Measurements from ENCODE around the gene NUPR1. TPM values are rescaled to one million over a fixed set of nuclear protein-coding genes. Genes with fewer than 3 reads are reported as not detected.

Gene NUPR1
- total RNA-seq, 2 experiments from 2014 or later, result not detected

Other genes with a start within 250 kb of the NUPR1 start
- gene SBK1, start 246.4 kb downstream of the NUPR1 start, total RNA-seq, result 1 to 10 TPM; 9.8 TPM
- 1 to 10 TPM in 1 of 2 experiments, under 1 TPM in 1; 0.60 to 1.5 TPM for gene NPIPB6, start 175.5 kb downstream of the NUPR1 start, total RNA-seq
- 10 to 100 TPM; 42.0 to 51.0 TPM for gene EIF3CL, start 135.1 kb downstream of the NUPR1 start, total RNA-seq
- gene NPIPB7, start 66.6 kb downstream of the NUPR1 start, total RNA-seq, result under 1 TPM in 1 of 2 experiments, not detected in 1; 0.25 TPM
- gene CLN3, start 46.9 kb downstream of the NUPR1 start, total RNA-seq, result 10 to 100 TPM; 42.9 to 45.4 TPM
- gene APOBR, start 44.3 kb downstream of the NUPR1 start, total RNA-seq, result 10 to 100 TPM; 20.9 TPM
- gene IL27, start 32.1 kb downstream of the NUPR1 start, total RNA-seq, result not detected
- gene SGF29, start 14.9 kb upstream of the NUPR1 start, total RNA-seq, result 10 to 100 TPM; 25.8 to 28.0 TPM
- gene SULT1A2, start 58.1 kb upstream of the NUPR1 start, total RNA-seq, result under 1 TPM; 0.13 to 0.15 TPM
- 1 to 10 TPM; 5.5 to 6.2 TPM for gene SULT1A1, start 71.1 kb upstream of the NUPR1 start, total RNA-seq
- gene NPIPB8, start 99.1 kb upstream of the NUPR1 start, total RNA-seq, result under 1 TPM in 1 of 2 experiments, not detected in 1; 0.30 TPM
- gene EIF3C, start 172.5 kb upstream of the NUPR1 start, total RNA-seq, result 100 to 1,000 TPM; 415 to 434 TPM
- gene NPIPB9, start 212.8 kb upstream of the NUPR1 start, total RNA-seq, result 1 to 10 TPM; 1.7 to 2.7 TPM